Erythroblast (primary cell): ENCODE data around the gene GATA6.

Experiments used
- GATA1 ChIP-seq: IDR thresholded peaks from 2 replicates; pipeline ENCODE4 v1.6.1; 2011; ENCODE audit warnings: low read depth, mild to moderate bottlenecking, control low read depth, low read length, moderate library complexity
- POLR2A ChIP-seq: IDR thresholded peaks from 2 replicates; pipeline ENCODE4 v1.6.1; 2011; ENCODE audit warnings: mild to moderate bottlenecking, low read length

- TF ChIP-seq POLR2A: no peak
- TF ChIP-seq GATA1: no peak
Measured at GRCh38 chr18:22165603-22166068, 3.8 kb upstream of the GATA6 start.
